ENCODE data around the gene CBFA2T3. TPM values are rescaled to one million over a fixed set of nuclear protein-coding genes. Genes with fewer than 3 reads are reported as not detected.

The CBFA2T3 gene
- total RNA-seq, 1 donor from 2014 or later, result 10.1 TPM

- H3K36me3 Mint-ChIP-seq, result no peaks in the 10 kb centered on the region
Observed at GRCh38 chr16:88939245-88939971, 37.6 kb downstream of the CBFA2T3 start.

GRCh38 chr16:88938777-88939244 lies 38.2 kb downstream of the CBFA2T3 start:
- H3K4me3 Mint-ChIP-seq, result peak overlapping the region; percentile 53
- no peaks in the 10 kb centered on the region for H3K9me3 Mint-ChIP-seq
- TF ChIP-seq CTCF (IDR thresholded peaks at IDR 0.05; ENCODE audit: unreplicated experiment), result no peak
- no peaks in the 10 kb centered on the region for H3K36me3 Mint-ChIP-seq
- peaks cover 48% of the 10 kb centered on the region for H3K27me3 Mint-ChIP-seq (ENCODE audit: low read depth)
- no peak for DNase-seq (ENCODE audit: low spot score in 2 of 2, unreplicated experiment in 2 of 2)
- H3K4me1 Mint-ChIP-seq, result peaks cover 5% of the 10 kb centered on the region
- no peak overlapping the region for H3K27ac Mint-ChIP-seq

More at GRCh38 chr16:88939245-88939971, 37.6 kb downstream of the CBFA2T3 start:
- Mint-ChIP-seq H3K27ac (no peak overlapping the region), H3K4me3 (peak overlapping the region; percentile 53), H3K9me3 (no peaks in the 10 kb centered on the region), H3K27me3 (ENCODE audit: low read depth) (peaks cover 50% of the 10 kb centered on the region), H3K4me1 (peaks cover 5% of the 10 kb centered on the region)
- DNase-seq (ENCODE audit: low spot score in 2 of 2, unreplicated experiment in 2 of 2), result no peak
- no peak for TF ChIP-seq CTCF (IDR thresholded peaks at IDR 0.05; ENCODE audit: unreplicated experiment)

- DNase-seq (ENCODE audit: low spot score in 2 of 2, unreplicated experiment in 2 of 2), result no peak
- H3K27me3 Mint-ChIP-seq (ENCODE audit: low read depth), result peaks cover 42% of the 10 kb centered on the region
- H3K9me3 Mint-ChIP-seq, result no peaks in the 10 kb centered on the region
- no peaks in the 10 kb centered on the region for H3K36me3 Mint-ChIP-seq
- peaks cover 5% of the 10 kb centered on the region for H3K4me1 Mint-ChIP-seq
- H3K27ac Mint-ChIP-seq, result no peak overlapping the region
- no peak for TF ChIP-seq CTCF (IDR thresholded peaks at IDR 0.05; ENCODE audit: unreplicated experiment)
- no peak overlapping the region for H3K4me3 Mint-ChIP-seq
Observed at GRCh38 chr16:88938119-88938776, 38.8 kb downstream of the CBFA2T3 start.

- no peaks in the 10 kb centered on the region for H3K36me3 Mint-ChIP-seq
- no peak overlapping the region for H3K4me3 Mint-ChIP-seq
- DNase-seq (ENCODE audit: low spot score in 2 of 2, unreplicated experiment in 2 of 2), result no peak
- peaks cover 5% of the 10 kb centered on the region for H3K4me1 Mint-ChIP-seq
- no peaks in the 10 kb centered on the region for H3K9me3 Mint-ChIP-seq
- H3K27me3 Mint-ChIP-seq (ENCODE audit: low read depth), result peaks cover 33% of the 10 kb centered on the region
- H3K27ac Mint-ChIP-seq, result no peak overlapping the region
- no peak for TF ChIP-seq CTCF (IDR thresholded peaks at IDR 0.05; ENCODE audit: unreplicated experiment)
Observed at GRCh38 chr16:88937206-88937621, 39.8 kb downstream of the CBFA2T3 start.

- Mint-ChIP-seq H3K27ac (no peak overlapping the region), H3K36me3 (no peaks in the 10 kb centered on the region), H3K4me3 (no peak overlapping the region), H3K9me3 (no peaks in the 10 kb centered on the region), H3K4me1 (peaks cover 3% of the 10 kb centered on the region), H3K27me3 (ENCODE audit: low read depth) (peaks cover 30% of the 10 kb centered on the region)
- DNase-seq (ENCODE audit: low spot score in 2 of 2, unreplicated experiment in 2 of 2), result no peak
- TF ChIP-seq CTCF (IDR thresholded peaks at IDR 0.05; ENCODE audit: unreplicated experiment), result no peak
Observed at GRCh38 chr16:88936556-88937205, 40.3 kb downstream of the CBFA2T3 start.
